Prostate gland (tissue), 2 donors: ENCODE results near the gene RHAG.
"Not testable (repeated sequence)": the region's sequence is repeated elsewhere in the genome, so short reads cannot be mapped to it uniquely, and the experiment has no call there.

Experiments
- POLR2A ChIP-seq: fragments of 450-650 bp; IDR thresholded peaks from one replicate; pipeline ENCODE4 v1.6.1; 2016; ENCODE audit warnings: antibody characterized with exemption, mild to moderate bottlenecking
- TF ChIP-seq, protein P1 (sequence below), 4 experiments: fragments of 200-600 bp in 2 of 4; fragments of 450-650 bp in 2 of 4; sonication (generic) in 2 of 4; IDR thresholded peaks; 1 replicate in 3 of 4; 2 replicates in 1 of 4; pipeline ENCODE4 v1.5.1; 2016 to 2019; ENCODE audit warnings: antibody characterized with exemption in 4 of 4, mild to moderate bottlenecking in 2 of 4, moderate library complexity in 2 of 4

DNA sequence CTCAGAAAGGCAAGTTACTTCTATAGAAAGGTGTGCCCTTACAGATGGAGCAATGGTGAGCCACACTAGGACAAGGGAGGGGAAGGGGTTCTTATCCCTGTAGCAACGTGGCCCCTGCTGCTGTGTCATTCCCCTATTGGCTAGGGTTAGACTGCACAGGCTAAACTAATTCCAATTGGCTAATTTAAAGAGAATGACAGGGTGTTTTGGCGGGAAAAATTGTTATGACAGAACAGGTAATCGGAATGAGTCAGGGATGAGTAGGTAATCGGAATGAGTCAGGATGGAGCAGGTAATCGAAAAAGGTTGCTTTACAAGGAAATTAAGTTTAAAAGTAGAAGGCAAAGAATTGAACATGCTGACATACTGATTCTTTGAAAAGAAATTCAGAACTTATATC is 49.4 kb downstream of the RHAG start:
- TF ChIP-seq, protein P1, sequence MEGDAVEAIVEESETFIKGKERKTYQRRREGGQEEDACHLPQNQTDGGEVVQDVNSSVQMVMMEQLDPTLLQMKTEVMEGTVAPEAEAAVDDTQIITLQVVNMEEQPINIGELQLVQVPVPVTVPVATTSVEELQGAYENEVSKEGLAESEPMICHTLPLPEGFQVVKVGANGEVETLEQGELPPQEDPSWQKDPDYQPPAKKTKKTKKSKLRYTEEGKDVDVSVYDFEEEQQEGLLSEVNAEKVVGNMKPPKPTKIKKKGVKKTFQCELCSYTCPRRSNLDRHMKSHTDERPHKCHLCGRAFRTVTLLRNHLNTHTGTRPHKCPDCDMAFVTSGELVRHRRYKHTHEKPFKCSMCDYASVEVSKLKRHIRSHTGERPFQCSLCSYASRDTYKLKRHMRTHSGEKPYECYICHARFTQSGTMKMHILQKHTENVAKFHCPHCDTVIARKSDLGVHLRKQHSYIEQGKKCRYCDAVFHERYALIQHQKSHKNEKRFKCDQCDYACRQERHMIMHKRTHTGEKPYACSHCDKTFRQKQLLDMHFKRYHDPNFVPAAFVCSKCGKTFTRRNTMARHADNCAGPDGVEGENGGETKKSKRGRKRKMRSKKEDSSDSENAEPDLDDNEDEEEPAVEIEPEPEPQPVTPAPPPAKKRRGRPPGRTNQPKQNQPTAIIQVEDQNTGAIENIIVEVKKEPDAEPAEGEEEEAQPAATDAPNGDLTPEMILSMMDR (IDR thresholded peaks at IDR 0.05), result not testable (repeated sequence)
- not testable (repeated sequence) for TF ChIP-seq POLR2A
